Stimulated activated CD4-positive, alpha-beta T cell treated with anti-CD3 and anti-CD28 coated beads, Interleukin-1b, Interleukin-23, amount 100 ng/mL, for 48 hours (primary cell): ENCODE measurements around the gene CDH4.

Source experiments
- DNase-seq: peaks from one replicate; pipeline ENCODE4 v3.0.0-alpha.2; 2020

CDH4 gene

DNA sequence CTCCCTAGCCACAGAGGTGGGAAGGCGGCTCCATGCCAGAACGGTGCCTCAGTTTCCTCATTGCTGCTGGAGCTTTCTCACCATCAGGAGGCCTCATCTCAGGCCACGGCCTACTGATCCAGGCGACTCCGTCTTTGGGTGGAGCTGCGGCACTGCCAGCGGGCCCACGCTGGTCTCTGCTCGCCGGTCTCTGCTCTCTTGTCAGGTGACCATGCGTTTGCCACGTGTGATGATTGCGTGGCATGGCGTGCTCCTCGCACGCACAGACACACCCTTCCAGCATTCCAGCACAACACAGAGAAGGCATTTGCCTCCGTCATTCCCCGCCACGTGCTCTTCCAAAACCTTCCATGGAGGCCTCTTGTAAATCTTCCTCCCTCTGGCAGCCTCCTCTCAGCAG, 271.1 kb downstream of the CDH4 start:
- DNase-seq = no peak

DNA sequence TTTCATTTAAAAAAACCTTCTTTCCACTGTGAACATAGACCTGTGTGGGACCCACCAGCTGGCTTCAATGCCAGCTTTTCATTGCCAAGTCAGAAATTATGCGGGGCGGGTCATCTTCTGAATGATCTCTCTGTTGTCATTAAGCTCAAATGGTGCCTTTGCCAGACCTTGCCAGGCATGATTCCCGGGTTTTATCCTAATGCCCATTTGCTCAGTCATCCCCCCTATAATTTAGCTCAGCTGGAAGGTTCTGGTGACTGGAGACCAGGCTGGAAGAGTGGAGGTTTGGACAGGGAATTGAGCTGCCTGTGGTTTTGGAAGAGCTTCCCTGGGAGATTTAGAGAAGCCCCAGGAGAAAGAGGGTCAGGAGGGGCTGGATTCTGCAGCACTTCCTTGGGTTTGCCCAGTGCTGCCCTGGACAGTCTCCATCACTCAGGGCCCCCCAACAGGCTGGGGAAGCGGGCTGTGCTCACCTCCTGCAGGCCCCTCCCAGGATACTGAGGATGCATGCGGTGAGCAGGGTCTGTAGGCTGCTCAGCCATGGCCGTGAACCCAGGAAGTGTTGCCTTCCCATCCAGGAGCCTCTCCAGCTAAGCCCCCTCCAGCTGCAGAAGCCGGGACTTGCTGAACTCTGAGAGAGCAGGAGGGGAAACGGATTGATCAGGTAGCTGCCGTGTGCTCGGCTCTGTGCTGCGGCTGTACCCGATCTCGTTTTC, 273.0 kb downstream of the CDH4 start:
- no peak for DNase-seq

DNA sequence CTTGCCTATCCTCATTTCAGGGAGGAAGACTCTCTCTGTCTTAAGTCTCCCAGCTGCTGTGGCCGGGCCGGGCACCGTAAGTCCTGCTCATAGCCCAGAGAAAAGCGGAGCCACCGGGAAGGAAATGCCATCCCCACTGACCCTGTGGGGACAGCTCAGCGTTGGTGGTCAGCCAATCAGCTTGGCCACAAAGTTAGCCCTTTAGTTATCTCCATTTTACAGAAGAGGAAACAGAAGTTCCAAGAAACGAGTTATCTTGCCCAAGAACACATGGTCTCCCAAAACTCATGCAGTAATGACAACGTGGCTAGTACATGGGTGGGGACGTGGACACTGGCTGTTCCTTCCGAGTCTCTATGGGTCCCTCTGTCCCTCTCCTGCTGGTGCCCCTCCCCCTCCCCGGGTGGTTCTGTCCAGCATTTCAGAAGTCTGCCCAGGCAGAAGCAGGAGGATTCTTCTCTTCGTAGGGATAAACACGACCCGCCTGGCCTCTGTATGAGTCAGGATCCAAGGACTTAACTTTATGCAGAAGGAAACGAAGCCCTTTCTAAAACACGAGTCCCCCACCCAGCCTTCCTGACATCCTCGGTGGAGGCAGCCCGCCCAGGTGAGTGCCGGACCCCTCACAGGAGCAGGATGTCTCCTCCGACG, 273.8 kb downstream of the CDH4 start:
- no peak for DNase-seq

DNA sequence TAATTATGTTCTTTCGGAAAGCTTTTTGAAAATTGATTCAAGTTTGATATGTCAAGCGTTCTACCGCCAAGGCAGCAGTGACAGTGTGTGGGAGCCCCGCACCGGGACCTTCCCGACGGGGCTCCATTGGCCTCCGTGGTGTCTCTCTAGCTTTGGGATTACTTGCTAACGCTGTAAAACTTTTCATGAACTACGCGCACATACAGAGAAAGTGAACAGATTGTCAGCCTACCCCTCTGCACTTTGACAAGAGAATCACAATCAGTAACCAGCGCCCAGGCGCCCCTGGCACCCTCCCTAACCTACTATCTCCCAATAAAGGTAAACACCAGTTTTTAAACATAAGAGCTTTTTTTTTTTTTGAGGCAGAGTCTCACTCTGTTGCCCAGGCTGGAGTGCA, 274.8 kb downstream of the CDH4 start:
- DNase-seq = no peak

DNA sequence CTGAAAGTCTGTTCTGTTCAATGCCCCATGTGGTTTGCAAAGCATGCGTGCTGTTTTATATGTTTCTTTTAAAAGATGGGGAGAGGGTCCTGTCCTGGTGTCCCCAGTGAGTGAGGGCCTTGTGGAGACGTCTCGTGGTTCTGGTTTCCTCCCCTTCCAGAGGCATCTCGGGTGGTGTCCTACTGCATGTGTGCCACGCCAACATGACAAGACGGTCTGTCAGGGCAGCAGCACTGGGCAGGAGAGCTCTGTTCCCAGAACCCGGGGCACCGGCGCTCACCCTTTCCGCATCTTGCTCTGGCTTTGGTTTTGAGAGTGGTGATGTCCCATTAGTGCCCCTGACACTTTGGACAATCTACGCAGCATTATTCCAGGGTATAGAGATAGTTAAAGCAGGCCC, 275.6 kb downstream of the CDH4 start:
- DNase-seq = no peak

DNA sequence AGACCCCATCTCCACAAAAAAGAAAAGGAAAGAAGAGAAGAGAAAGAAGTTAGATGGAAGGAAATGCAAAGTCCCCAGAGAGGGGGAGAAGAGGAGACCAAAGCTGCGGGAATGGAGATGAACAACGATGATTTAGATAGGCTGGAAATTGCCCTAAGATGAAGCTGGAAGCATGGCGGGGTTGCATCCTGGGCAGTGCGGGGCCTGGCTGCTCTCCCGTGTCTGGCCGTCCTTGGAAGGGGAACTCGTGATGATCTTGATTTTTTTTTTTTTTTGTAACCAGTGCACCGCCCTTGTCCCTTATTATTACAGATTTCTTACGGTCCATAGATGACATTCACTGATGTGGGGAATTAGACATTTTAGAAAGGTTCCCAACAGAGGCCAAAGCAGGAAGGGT, 276.5 kb downstream of the CDH4 start:
- DNase-seq = no peak

DNA sequence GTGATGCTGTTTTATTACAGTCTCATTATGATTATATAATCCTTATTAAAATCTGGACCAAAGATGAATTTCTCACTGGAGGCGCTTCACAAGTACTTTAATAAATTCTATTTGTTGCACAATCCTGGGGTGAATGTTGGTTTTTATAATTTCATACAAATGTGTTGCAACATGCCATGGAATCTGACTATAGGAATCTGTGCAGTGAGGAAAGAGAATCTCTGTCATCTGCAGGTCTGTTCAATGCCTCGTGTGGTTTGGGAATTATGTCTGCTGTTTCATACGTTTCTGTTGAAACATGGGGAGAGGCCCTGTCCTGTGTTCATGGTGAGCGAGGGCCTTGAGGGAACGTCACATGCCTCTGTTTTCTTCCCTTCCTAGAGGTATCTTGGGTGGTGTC, 277.3 kb downstream of the CDH4 start:
- no peak for DNase-seq

DNA sequence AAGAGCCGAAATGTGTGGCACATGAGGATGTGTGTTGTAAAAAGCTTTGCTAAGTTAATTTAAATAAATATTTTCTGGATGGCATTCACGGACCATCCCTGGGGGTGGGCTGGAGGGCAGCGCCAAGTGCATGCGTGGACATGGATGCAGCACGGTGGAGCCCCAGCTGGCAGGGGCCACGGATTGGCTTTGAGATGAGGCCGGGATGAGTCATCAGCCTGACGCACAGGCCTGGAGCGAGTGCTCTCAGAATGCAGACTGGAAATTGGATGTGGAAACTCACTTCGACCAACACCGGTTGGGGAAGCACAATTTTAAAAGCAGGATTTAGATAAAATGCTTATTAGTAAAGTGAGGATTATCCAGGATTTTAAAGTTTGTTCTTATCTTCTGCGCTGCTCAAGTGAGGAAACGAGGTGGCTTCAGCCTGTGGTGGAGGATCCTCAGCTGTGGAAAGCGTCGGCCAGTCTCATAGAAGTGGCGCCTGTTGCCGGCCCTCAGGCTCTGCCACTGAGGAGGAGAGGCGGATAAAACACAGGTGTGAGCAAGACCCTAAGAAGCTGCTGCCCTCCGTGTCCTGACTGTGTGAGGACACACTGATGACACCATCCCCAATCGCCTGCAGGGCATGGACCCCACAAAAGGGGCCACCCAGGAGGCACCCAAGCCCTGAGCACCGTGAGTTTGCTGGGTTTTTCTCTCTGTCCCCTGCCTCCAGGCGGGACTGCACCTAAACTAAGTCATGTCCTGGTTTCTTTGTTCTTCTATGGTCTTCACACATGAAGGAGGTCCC, 279.7 kb downstream of the CDH4 start:
- DNase-seq = no peak

DNA sequence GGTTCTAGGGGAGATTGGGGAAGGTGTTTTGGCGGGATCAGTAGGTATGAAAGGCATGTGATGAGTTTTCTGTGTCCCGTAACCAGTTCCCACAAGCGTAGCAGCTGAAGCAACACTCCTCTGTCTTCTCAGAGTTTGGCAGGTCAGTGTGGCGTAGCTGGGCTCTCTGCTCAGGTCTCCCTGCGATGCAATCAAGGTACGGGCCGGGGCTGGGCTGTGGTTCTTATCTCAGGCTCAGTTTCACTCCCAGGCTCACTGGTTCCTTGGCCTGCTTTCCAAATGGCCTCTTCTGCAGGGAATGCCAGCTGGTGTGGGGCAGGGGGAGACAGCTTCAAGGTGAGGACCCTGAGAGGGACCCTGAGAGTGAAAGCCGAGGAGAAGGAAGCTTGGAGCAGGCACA, 280.7 kb downstream of the CDH4 start:
- no peak for DNase-seq

DNA sequence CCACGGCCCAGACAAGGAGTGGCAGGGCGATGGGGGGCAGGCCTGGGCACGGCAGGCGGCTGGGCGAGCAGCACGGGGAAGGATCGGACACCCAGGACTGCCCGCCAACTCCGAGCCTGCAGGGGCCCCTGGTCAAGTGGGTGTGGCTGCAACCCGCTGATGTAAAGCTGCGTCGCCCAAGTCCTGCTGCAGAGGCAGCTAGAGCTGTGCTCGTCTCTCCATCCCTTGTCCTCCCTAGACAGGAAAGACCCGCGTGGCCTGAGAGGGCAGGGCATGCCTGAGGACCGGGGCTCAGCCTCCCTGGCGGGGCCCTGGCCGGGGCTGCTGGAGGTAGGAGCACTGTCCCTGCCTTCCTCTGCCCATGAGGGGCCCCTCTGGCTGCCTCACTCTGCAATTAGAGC, 281.2 kb downstream of the CDH4 start:
- DNase-seq = no peak

DNA sequence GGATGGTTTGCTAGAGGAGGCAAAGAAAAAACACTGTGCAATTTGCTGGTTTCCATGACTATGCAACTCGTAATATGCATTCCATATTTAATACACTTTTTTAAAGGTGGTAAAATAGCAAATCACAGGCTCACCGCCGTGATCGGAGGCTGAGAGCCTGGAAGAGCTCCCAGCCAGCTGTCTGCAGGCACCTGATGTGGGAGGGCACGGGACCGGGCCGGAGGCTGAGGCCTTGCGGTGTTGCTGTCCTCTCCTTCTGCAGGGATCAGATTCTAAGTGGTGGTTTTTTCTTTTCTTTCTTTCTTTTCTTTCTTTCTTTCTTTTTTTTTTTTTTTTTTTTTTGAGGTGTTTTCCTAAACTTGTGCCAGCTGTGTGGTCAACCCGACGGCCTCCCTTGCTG, 282.3 kb downstream of the CDH4 start:
- DNase-seq = no peak

DNA sequence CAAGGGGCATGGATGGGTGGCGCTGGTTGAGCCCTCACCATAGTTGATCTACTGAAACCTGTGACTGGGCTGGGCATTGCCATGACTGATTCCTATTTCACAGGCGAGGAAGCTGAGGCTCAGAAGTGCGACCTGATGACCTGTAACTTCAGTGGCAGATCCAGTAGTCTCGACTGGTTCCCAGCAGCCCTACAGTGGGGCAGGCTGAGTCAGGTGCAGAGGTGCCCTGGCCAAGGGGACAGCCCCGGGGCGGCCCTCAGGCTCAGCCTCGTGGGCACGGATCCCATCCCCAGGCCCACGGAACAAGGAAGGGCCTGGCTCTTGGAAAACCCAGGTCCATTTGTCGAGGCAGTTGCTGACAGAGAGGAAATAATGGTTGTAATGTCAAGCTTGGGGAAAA, 283.0 kb downstream of the CDH4 start:
- DNase-seq = no peak

DNA sequence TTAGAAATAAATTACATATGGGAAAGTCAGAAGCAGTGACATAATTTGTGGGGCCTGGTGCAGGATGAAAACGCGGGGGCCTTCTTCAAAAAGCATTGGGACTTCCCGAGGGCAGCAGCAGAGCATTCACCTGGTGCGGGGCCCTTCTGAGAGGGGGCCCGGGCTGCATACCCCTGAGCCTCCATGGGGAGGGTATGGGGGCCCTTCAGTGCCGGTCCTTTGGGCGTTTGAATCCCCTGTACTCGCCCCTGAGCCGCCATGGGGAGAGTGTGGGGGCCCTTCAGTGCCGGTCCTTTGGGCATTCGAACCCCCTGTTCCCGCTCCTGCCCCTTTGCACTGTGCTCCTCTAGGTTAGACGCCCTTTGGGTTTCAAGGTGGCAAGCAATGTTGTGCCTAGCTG, 283.5 kb downstream of the CDH4 start:
- no peak for DNase-seq

DNA sequence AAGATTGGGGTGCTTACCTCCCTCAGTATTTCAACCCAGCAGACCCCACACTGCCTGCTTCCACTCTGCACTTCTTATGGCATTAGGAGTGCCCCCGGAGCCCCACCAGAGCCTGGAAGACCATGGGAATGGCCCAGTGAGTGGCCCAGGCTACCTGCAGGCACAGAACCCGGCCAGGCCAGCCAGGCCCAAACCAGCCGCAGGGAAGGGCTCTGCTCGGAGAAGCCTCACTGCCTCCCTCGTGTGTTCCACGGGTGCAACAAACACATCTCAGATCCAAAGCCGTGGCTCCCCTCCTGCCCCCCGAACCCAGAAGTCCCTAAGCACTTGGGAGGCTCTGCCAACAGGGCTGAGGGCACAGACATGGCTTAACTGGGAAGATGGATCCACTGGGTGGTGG, 283.9 kb downstream of the CDH4 start:
- DNase-seq = no peak

DNA sequence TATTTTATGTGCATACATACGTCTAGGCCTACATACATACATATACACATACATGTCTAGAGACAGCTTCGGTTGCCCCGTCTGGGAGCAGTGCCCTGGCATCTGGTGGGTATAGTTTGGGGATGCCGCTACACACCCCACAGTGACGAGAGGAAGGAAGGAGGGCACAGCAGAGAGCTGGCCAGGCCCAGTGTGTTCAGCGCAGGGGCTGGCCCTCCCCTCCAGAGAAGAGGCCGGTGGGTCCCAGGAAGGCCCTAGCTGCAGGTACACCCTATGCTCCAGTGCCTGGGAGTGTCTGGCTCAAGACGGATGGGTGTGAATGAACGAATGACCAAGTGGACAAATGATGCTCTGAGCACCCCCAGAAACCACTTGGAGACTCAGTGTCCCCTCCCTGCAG, 284.6 kb downstream of the CDH4 start:
- DNase-seq = no peak

DNA sequence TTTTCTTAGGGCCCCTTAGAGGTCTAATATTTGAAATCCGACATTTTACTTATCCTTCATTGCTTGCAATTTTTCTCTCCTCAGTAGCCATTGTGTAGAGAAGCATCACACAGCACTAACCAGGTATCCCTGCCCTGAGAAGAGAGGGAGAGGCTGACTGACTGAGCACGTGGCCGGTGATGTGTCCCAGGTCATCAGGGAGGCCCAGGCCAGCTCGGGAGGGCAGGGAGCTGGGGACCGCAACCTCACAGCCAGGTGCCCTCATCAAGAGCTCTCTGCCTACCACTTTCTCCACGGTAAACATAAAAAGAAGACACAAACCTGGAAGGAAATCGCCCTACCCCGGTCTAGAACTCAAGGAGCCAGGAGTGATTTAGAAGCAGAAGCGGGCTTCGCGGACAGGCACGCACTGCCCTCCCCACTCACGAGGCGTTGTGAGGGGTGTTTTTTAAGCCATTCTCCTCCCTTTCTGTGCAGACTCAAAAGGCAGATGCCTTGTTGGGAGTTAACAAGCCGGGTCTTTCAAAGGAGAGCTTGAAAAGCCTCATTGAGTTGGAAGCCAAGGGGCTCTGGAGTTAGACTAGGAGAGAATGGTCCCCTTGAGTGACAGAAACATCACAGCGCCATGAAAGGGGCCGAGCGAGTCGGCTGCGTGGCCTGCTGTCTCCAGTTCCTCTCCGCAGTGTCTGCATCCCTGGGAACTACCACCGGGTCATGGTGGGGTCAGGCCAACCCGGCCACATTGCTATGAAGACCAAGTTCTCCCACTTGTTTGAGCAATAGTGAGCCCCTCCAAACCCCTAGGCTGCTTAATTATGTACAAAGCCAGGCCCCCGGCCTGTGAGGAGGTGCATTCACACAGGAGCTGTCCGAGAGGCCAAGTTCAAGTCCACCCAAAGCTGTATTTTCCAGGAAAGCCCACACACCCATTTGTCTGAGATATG, 285.4 kb downstream of the CDH4 start:
- no peak for DNase-seq

DNA sequence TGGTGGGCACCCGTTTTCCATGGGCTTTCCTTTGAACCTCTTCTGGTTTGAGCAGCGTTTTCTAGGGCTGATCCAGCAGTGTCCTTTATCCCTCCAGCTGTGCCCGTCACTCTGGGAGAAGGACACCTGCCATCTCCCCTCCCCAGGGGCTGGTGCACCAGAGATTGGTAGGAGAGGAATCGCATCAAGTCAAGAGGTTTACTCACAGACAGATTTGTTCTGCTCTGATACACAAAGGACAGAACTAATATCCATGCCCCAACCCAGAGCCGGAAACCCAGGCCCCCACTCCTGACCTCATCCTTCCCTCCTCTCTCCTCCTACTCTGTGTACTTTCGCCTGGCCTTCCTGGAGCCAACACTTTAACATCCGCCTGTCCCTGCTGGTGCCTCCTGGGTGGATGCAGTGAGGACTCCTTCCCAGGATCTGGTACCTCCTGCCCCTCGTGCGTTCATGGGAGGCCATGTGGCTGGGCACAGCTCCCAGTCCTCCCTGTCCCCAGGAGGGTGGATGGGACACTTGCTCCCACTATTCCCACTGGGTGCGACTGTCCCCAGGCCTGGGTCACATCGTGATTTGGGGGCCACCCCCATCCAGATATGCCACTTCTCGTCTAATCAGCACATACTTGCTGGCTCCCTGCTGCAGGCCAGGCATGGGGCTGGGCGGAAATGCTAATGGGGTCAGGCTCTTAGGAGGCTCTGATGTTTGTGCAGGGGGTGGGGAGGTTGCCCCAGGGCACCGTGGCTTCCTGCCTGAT, 286.3 kb downstream of the CDH4 start:
- DNase-seq = no peak

DNA sequence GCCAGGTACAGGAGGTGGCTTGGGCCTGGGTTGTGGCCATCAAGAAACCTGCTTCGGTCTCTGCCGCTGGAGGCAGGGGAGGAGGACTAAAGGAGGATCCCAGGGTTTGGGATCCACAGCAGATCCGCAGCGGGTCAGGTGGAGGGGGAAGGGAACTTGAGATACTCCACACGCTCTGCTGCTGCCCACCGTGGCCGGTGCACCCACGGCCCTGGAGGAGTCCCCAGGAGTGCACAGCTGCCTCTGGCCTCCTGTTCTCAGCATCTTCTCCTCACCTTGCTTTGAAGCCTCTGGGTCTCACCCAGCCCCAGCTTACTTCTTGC, 286.8 kb downstream of the CDH4 start:
- DNase-seq = no peak

DNA sequence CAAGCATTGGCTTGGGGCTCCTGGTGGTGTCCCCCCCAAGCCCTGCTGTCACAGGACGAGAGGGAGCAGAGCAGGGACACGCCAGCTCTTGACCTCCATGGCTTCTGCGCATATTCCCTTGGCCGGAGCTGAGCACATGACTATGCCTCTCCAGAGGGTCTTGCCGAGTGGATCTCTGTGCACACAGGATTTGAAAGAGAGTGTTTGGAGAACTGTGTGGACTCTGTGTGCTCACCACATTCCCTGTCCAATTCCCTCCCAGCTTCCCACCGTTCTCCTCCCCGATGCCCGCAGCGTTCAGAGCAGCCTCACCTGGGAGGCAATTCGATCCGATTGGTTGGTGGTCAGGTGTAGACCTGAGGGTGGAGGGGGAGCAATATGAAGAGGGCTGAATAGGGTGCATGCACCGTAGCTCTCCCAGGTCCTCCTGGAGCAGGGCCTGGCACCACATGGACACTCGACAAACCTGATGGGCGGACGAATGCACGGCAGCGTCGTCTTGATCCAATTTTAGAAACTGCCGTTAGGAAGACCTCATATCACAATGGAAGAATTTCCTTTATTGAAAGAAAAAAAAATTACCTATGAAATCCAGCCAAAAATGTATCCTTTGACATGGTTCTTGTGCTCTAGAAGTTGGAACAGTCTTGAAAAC, 287.8 kb downstream of the CDH4 start:
- no peak for DNase-seq

DNA sequence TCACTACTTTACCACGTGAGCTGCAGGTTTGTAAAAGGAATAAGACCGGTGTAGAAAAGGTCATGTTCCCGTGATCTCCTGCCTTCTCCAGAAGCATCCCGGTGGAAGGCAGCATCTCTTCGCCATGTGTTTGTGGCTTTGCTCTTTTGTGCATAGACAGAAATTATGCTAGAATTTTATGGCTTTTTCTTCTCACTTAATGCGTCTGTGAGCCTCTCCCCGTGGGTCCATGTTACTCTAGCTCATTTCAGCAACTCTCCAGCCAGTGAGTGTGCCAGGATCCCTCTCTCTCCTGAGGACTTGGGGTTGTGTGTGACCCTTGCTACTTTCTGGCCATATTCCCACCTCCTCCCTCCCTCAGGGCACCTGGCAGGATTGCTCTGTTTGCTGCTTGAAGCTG, 289.5 kb downstream of the CDH4 start:
- no peak for DNase-seq

DNA sequence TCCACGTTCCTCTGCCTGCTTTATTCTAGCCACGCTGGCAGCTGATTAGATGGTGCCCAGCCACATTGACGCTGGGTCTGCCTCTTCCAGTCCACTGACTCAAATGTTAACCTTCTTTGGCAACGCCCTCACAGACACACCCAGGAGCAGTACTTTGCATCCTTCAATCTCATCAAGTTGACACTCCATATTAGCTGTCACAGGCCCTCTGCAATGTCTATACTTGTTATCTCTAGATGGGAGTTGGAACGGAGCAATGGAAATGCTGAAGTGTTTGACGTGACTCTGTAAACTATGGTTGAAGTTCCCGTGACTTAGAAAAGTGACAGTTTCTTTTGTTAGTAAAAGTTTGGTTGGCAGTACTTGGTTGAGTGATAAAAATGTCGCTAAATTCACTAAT, 291.0 kb downstream of the CDH4 start:
- DNase-seq = no peak
